Activated gamma-delta T cell treated with Interleukin-2 at 50 U/mL for 16 hours (primary cell): ENCODE measurements around the gene KCNIP1.

Experiments
- DNase-seq: peaks from one replicate; pipeline ENCODE4 v3.0.0-alpha.2; 2020

Gene KCNIP1

GRCh38 chr5:170632266-170632984 lies 128.6 kb downstream of the KCNIP1 start:
- DNase-seq, result no peak

GRCh38 chr5:170632985-170633234 lies 129.1 kb downstream of the KCNIP1 start:
- peak; percentile 40 for DNase-seq

- DNase-seq, result no peak
Observed at GRCh38 chr5:170633235-170634081, 129.6 kb downstream of the KCNIP1 start.

GRCh38 chr5:170634256-170634990 lies 130.6 kb downstream of the KCNIP1 start:
- no peak for DNase-seq

- DNase-seq, result no peak
Observed at GRCh38 chr5:170635706-170636105, 131.9 kb downstream of the KCNIP1 start.

- DNase-seq, result no peak
Observed at GRCh38 chr5:170636206-170636605, 132.4 kb downstream of the KCNIP1 start.

GRCh38 chr5:170636801-170637477 lies 133.1 kb downstream of the KCNIP1 start:
- no peak for DNase-seq

- no peak for DNase-seq
Observed at GRCh38 chr5:170638051-170638450, 134.2 kb downstream of the KCNIP1 start.

- DNase-seq, result peak; percentile 51
Observed at GRCh38 chr5:170638454-170639220, 134.8 kb downstream of the KCNIP1 start.

GRCh38 chr5:170639221-170639925 lies 135.6 kb downstream of the KCNIP1 start:
- no peak for DNase-seq

GRCh38 chr5:170640731-170641588 lies 137.1 kb downstream of the KCNIP1 start:
- DNase-seq, result no peak

GRCh38 chr5:170641589-170642031 lies 137.8 kb downstream of the KCNIP1 start:
- no peak for DNase-seq

GRCh38 chr5:170642066-170642735 lies 138.4 kb downstream of the KCNIP1 start:
- no peak for DNase-seq

- DNase-seq, result no peak
Observed at GRCh38 chr5:170642776-170643436, 139.1 kb downstream of the KCNIP1 start.

GRCh38 chr5:170643591-170643990 lies 139.8 kb downstream of the KCNIP1 start:
- no peak for DNase-seq

- DNase-seq, result no peak
Observed at GRCh38 chr5:170644501-170644900, 140.7 kb downstream of the KCNIP1 start.

GRCh38 chr5:170648541-170648940 lies 144.7 kb downstream of the KCNIP1 start:
- no peak for DNase-seq

- DNase-seq, result no peak
Observed at GRCh38 chr5:170650850-170651249, 147.0 kb downstream of the KCNIP1 start.

- DNase-seq, result no peak
Observed at GRCh38 chr5:170651604-170652277, 147.9 kb downstream of the KCNIP1 start.
